Nephron (organoid): ENCODE measurements around the gene DHFR.
"Not testable (repeated sequence)": the region's sequence is repeated elsewhere in the genome, so short reads cannot be mapped to it uniquely, and the experiment has no call there.

Experiments
- H3K27ac Mint-ChIP-seq, 3 experiments: 2 replicates each; pipeline ENCODE4 v1.8.0; 2020; ENCODE audit warnings: mixed read lengths in 3 of 3, mild to moderate bottlenecking in 2 of 3, moderate library complexity in 1 of 3
- H3K27me3 Mint-ChIP-seq: 2 replicates; pipeline ENCODE4 v1.8.0; 2021; ENCODE audit warnings: low read depth, mild to moderate bottlenecking, moderate library complexity, mixed read lengths
- H3K36me3 Mint-ChIP-seq: 2 replicates; pipeline ENCODE4 v1.8.0; 2020; ENCODE audit warnings: low read depth, mixed read lengths
- H3K4me1 Mint-ChIP-seq: 2 replicates; pipeline ENCODE4 v1.8.0; 2020; ENCODE audit warnings: mixed read lengths
- H3K4me3 Mint-ChIP-seq, 3 experiments: 2 replicates each; pipeline ENCODE4 v1.8.0; 2020; ENCODE audit warnings: mild to moderate bottlenecking in 3 of 3, mixed read lengths in 3 of 3, moderate library complexity in 2 of 3
- H3K9me3 Mint-ChIP-seq: 2 replicates; pipeline ENCODE4 v1.8.0; 2020; ENCODE audit warnings: mixed read lengths
- TF ChIP-seq, protein P1 (sequence below), 3 experiments: fragments of 200-600 bp; sonication (generic); IDR thresholded peaks; one replicate each; pipeline ENCODE4 v1.5.0; 2021; ENCODE audit warnings: antibody characterized with exemption in 3 of 3; ENCODE audit not compliant: unreplicated experiment in 3 of 3

DHFR gene

DNA sequence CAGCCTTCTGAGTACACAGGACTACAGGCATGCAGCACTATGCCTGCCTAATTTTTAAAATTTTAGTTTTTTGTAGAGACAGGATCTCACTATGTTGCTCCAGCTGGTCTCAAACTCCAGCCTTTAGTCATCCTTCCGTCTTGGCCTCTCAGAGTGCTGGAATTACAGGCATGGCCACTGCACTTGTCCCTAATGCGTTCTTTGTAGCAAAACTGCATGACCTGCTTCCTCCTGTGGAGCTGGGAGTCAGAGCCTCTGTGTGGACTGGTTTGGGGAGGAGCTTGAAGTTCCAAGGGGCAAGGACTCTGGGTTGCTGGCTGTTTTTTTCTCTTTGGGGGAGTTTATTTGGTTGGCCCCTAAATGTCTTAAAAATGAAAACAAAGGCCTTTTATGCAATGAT lies 62.0 kb downstream of the DHFR start:
- no peaks in the 10 kb centered on the region for H3K36me3 Mint-ChIP-seq
- H3K27ac Mint-ChIP-seq: peak overlapping the region in 1 of 3 experiments; percentile 35
- no peak overlapping the region for H3K4me3 Mint-ChIP-seq
- TF ChIP-seq, protein P1, sequence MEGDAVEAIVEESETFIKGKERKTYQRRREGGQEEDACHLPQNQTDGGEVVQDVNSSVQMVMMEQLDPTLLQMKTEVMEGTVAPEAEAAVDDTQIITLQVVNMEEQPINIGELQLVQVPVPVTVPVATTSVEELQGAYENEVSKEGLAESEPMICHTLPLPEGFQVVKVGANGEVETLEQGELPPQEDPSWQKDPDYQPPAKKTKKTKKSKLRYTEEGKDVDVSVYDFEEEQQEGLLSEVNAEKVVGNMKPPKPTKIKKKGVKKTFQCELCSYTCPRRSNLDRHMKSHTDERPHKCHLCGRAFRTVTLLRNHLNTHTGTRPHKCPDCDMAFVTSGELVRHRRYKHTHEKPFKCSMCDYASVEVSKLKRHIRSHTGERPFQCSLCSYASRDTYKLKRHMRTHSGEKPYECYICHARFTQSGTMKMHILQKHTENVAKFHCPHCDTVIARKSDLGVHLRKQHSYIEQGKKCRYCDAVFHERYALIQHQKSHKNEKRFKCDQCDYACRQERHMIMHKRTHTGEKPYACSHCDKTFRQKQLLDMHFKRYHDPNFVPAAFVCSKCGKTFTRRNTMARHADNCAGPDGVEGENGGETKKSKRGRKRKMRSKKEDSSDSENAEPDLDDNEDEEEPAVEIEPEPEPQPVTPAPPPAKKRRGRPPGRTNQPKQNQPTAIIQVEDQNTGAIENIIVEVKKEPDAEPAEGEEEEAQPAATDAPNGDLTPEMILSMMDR (IDR thresholded peaks at IDR 0.05; ENCODE audit: unreplicated experiment in 3 of 3): no peak
- peaks cover 7% of the 10 kb centered on the region for H3K27me3 Mint-ChIP-seq
- H3K4me1 Mint-ChIP-seq: no peaks in the 10 kb centered on the region
- H3K9me3 Mint-ChIP-seq: no peaks in the 10 kb centered on the region

DNA sequence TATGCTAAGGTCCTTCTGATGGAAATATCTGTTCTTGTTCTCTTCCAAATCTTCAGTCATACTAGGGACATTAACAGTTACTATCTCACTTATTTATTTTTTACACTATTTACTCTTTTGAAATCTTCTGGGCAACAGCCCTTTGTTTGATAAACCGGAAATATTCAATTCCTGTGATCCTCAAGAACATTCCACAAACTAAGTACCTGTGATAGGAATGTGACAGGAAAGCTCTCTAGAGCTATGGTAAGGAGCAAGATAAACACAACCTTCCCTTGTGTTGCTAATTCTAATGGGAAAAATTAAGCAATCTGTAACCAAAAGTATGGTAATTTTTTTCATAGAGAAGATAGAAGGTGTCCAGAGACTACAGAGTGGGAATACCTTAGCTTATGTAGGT lies 62.7 kb downstream of the DHFR start:
- H3K27ac Mint-ChIP-seq: peak overlapping the region in 1 of 3 experiments; percentile 35
- no peaks in the 10 kb centered on the region for H3K4me1 Mint-ChIP-seq
- no peaks in the 10 kb centered on the region for H3K36me3 Mint-ChIP-seq
- no peaks in the 10 kb centered on the region for H3K9me3 Mint-ChIP-seq
- H3K4me3 Mint-ChIP-seq: no peak overlapping the region
- peaks cover 7% of the 10 kb centered on the region for H3K27me3 Mint-ChIP-seq
- TF ChIP-seq, protein P1 (IDR thresholded peaks at IDR 0.05; ENCODE audit: unreplicated experiment in 3 of 3): no peak

DNA sequence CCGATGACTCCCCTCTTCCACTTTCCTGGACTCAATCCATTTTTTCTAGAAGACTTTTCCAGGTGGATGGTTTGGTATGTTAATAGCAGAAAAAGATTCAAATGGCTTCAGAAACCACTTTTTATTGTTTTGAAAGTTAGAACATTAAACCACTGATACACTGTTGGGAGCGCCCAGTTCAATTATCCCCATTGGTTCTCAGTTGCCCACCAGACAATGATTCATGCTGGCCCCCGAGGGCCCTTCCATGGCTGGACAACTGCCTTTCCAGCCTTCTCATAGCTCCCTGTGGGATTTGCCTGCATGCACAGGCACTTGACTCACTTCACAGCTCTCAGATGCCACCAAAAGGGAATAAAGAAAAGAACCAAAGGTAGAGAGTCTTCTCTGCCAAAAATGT lies 63.4 kb downstream of the DHFR start:
- Mint-ChIP-seq H3K36me3 (no peaks in the 10 kb centered on the region), H3K27me3 (peaks cover 4% of the 10 kb centered on the region), H3K4me3 (no peak overlapping the region), H3K27ac (peak overlapping the region; percentile 35 to 94 (median 56)), H3K9me3 (no peaks in the 10 kb centered on the region), H3K4me1 (no peaks in the 10 kb centered on the region)
- TF ChIP-seq, protein P1 (IDR thresholded peaks at IDR 0.05; ENCODE audit: unreplicated experiment in 3 of 3): no peak

DNA sequence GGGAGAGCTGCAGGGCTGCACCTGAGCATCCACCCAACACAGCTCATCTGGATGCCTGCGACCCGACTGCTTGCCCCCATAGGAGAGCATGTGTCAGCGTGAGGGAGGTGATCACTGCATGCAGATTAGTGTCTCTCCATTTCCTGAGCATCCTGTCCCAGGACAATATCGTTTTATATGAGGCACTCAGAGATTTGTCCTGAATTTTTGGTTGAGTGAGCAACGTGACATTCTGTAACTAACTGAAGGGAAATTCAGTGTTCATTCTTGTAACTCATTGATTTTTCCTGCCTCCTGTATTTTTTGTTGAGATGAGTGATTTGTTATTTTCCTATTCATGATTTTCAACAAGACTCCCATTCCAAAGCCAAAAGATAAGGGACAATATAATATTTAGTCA lies 64.0 kb downstream of the DHFR start:
- Mint-ChIP-seq H3K4me1 (no peaks in the 10 kb centered on the region), H3K36me3 (no peaks in the 10 kb centered on the region), H3K27ac (peak overlapping the region; percentile 35 to 94 (median 67)), H3K4me3 (no peak overlapping the region), H3K27me3 (peaks cover 3% of the 10 kb centered on the region), H3K9me3 (no peaks in the 10 kb centered on the region)
- TF ChIP-seq, protein P1 (IDR thresholded peaks at IDR 0.05; ENCODE audit: unreplicated experiment in 3 of 3): no peak

DNA sequence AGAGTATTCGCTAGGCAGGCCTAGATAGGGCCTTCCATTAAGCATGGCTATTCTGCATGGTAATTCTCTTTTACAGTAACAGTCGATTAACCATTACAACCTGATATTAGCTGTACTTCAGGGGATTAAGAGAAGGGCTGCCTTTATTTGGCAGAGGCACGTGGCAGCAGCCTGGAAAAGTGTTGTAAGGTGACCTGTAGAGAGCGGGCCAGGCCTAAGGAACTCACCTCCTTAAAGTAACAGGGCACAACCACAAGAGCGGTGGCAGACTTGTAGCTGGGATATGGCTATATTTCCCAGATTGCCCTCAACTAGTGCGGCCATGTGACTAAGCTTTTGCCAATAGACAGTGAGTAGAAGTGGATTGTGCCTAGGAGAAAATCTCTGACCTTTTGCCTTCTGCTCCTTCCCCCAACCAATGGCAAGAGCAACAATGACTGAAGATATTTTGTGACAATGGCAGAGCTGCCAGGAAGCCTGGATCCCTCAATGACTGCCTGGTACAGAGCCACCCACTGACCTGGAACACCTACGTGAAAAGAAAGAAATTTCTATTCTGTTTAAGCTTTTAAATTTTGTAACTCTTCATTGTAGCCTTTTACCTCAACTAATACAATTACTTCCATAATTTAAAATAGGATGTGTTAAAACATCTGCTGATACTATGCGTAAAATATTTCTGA lies 65.8 kb downstream of the DHFR start:
- Mint-ChIP-seq H3K27me3 (peaks cover 3% of the 10 kb centered on the region), H3K9me3 (no peaks in the 10 kb centered on the region), H3K27ac (peak overlapping the region in 1 of 3 experiments; percentile 68), H3K36me3 (no peaks in the 10 kb centered on the region), H3K4me3 (no peak overlapping the region), H3K4me1 (no peaks in the 10 kb centered on the region)
- TF ChIP-seq, protein P1 (IDR thresholded peaks at IDR 0.05; ENCODE audit: unreplicated experiment in 3 of 3): no peak

DNA sequence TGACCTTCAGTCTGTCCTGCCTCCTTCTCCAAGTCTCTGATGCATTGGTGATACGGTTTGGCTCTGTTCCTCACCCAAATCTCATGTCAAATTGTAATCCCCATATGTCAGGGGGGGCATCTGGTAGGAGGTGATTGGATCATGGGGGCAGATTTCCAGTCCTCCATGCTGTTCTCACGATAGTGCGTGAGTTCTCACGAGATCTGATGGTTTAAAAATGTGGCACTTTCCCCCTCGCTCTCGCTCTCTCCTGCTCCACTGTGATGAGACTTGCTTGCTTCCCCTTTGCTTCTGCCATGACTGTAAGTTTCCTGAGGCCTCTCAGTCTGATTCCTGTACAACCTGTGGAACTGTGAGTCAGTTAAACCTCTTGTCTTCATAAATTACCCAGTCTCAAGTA lies 70.0 kb downstream of the DHFR start:
- no peaks in the 10 kb centered on the region for H3K4me1 Mint-ChIP-seq
- peaks cover 6% of the 10 kb centered on the region for H3K27me3 Mint-ChIP-seq
- H3K36me3 Mint-ChIP-seq: no peaks in the 10 kb centered on the region
- H3K9me3 Mint-ChIP-seq: peaks cover 3% of the 10 kb centered on the region
- no peak overlapping the region for H3K4me3 Mint-ChIP-seq
- no peak overlapping the region for H3K27ac Mint-ChIP-seq
- TF ChIP-seq, protein P1 (IDR thresholded peaks at IDR 0.05; ENCODE audit: unreplicated experiment in 3 of 3): no peak

DNA sequence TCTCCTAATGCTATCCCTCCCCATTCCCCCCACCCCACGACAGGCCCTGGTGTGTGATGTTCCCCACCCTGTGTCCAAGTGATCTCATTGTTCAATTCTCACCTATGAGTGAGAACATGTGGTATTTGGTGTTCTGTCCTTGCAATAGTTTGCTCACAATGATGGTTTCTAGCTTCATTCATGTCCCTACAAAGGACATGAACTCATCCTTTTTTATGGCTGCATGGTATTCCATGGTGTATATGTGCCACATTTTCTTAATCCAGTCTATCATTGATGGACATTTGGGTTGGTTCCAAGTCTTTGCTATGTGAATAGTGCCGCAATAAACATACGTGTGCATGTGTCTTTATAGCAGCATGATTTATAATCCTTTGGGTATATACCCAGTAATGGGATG lies 74.5 kb downstream of the DHFR start:
- not testable (repeated sequence) for H3K36me3 Mint-ChIP-seq, H3K27ac Mint-ChIP-seq, H3K9me3 Mint-ChIP-seq, H3K4me1 Mint-ChIP-seq, H3K4me3 Mint-ChIP-seq
- peaks cover 31% of the 10 kb centered on the region for H3K27me3 Mint-ChIP-seq
